Measurements from ENCODE around the gene LRBA. TPM values are rescaled to one million over a fixed set of nuclear protein-coding genes. Genes with fewer than 3 reads are reported as not detected.

The LRBA gene
- total and polyA plus RNA-seq, 4 donors, result 8.2 to 69.8 (median 32.8) TPM

GRCh38 chr4:151055539-151055938 lies 40.5 kb upstream of the LRBA start:
- DNase-seq (ENCODE audit: low spot score), result no peak
- 31% methylated on average over 1 of the region's 1 CpG for WGBS
- Histone ChIP-seq H3K9ac (ENCODE audit: low read depth in 1 of 2, low read length in 2 of 2) (no peak overlapping the region), H3K27me3 (ENCODE audit: control insufficient read depth in 4 of 4, insufficient read depth in 4 of 4, low read length in 3 of 4) (no peaks in the 10 kb centered on the region), H3K4me1 (ENCODE audit: control insufficient read depth in 4 of 4, insufficient read depth in 4 of 4, low read length in 3 of 4) (no peaks in the 10 kb centered on the region), H3K36me3 (ENCODE audit: control insufficient read depth in 4 of 4, insufficient read depth in 3 of 4, low read depth in 1 of 4, low read length in 3 of 4) (no peaks in the 10 kb centered on the region), H3K9me3 (ENCODE audit: control insufficient read depth in 4 of 4, low read length in 3 of 4) (no peaks in the 10 kb centered on the region), H3K27ac (ENCODE audit: low read depth in 1 of 2, low read length in 2 of 2) (no peak overlapping the region), H3K4me3 (ENCODE audit: low read depth in 1 of 3, low read length in 3 of 3) (no peak overlapping the region)
- no peak for TF ChIP-seq FOXA2 (IDR thresholded peaks at IDR 0.05)
- TF ChIP-seq EGR1 (IDR thresholded peaks at IDR 0.05; ENCODE audit: low read depth in 2 of 2), result no peak
- no peak for TF ChIP-seq NR2F2 (IDR thresholded peaks at IDR 0.05)
- TF ChIP-seq REST (IDR thresholded peaks at IDR 0.05), result no peak
- no peak for TF ChIP-seq RXRA (IDR thresholded peaks at IDR 0.05)
- TF ChIP-seq YY1 (IDR thresholded peaks at IDR 0.05), result no peak
- no peak for TF ChIP-seq JUND (IDR thresholded peaks at IDR 0.05)
- TF ChIP-seq TAF1 (conservative IDR thresholded peaks at IDR 0.05), result no peak
- no peak for TF ChIP-seq GABPA (IDR thresholded peaks at IDR 0.05 in 1 of 2, conservative IDR thresholded peaks at IDR 0.05 in 1 of 2)
- no peak for TF ChIP-seq SP1 (IDR thresholded peaks at IDR 0.05)

DNA sequence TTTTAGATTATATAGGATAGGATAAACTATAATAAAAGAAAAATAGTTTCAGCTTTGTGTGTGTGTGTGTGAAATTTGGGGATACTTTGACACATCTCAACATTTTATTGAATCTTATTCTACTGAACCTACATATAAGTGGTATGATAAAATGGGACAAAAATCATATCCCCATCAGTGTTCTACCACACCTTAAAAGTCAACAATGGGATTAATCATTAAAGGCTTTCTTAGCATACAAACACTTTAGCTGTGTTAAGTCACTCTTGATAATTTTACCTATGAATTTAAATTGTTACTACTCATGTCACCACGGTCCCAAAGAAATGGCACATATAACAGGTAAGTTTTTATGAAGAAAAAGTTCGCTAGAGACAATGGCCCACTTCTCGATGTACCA lies 37.7 kb upstream of the LRBA start:
- no peak overlapping the region for H3K27ac ChIP-seq (ENCODE audit: low read depth in 1 of 2, low read length in 2 of 2)
- H3K4me1 ChIP-seq (ENCODE audit: control insufficient read depth in 4 of 4, insufficient read depth in 4 of 4, low read length in 3 of 4), result no peaks in the 10 kb centered on the region
- no peaks in the 10 kb centered on the region for H3K9me3 ChIP-seq (ENCODE audit: control insufficient read depth in 4 of 4, low read length in 3 of 4)
- H3K9ac ChIP-seq (ENCODE audit: low read depth in 1 of 2, low read length in 2 of 2), result no peak overlapping the region
- no peak for DNase-seq (ENCODE audit: low spot score)
- H3K27me3 ChIP-seq (ENCODE audit: control insufficient read depth in 4 of 4, insufficient read depth in 4 of 4, low read length in 3 of 4), result no peaks in the 10 kb centered on the region
- H3K4me3 ChIP-seq (ENCODE audit: low read depth in 1 of 3, low read length in 3 of 3), result no peak overlapping the region
- no peak for TF ChIP-seq JUND (IDR thresholded peaks at IDR 0.05)
- TF ChIP-seq EGR1 (IDR thresholded peaks at IDR 0.05; ENCODE audit: low read depth in 2 of 2), result no peak
- no peak for TF ChIP-seq RAD21 (IDR thresholded peaks at IDR 0.05)
- TF ChIP-seq YY1 (IDR thresholded peaks at IDR 0.05), result no peak
- TF ChIP-seq RXRA (IDR thresholded peaks at IDR 0.05), result no peak
- TF ChIP-seq, protein P1, sequence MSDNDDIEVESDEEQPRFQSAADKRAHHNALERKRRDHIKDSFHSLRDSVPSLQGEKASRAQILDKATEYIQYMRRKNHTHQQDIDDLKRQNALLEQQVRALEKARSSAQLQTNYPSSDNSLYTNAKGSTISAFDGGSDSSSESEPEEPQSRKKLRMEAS (IDR thresholded peaks at IDR 0.05), result no peak
- no peak for TF ChIP-seq FOXA2 (IDR thresholded peaks at IDR 0.05)
- H3K36me3 ChIP-seq (ENCODE audit: control insufficient read depth in 4 of 4, insufficient read depth in 3 of 4, low read depth in 1 of 4, low read length in 3 of 4), result no peaks in the 10 kb centered on the region
- WGBS, result 90% methylated on average over 3 of the region's 3 CpGs

DNA sequence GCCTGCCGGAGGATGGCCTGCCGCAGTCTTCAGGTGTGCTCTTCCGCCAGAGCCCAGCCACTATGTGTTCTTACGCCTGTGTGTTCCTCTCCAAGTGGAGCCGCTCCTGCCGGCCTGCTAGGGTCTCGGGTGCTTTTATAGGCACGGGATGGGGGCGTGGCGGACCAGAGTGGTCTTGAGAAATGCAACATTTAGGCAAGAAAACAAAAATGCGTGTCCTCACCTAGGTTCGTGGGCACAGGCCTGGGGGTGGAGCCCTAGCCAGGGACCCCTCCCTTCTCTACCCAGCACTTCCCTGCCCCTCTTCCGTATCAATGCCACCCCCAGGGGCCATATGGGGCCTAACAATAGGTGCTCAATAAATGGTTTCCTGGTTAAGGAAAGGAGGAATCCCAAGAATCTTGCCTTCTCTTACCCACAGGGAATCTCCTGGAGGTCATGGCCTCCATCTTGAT lies 34.4 kb upstream of the LRBA start:
- H3K9ac ChIP-seq (ENCODE audit: low read depth in 1 of 2, low read length in 2 of 2), result no peak overlapping the region
- no peak overlapping the region for H3K4me3 ChIP-seq (ENCODE audit: low read depth in 1 of 3, low read length in 3 of 3)
- no peaks in the 10 kb centered on the region for H3K9me3 ChIP-seq (ENCODE audit: control insufficient read depth in 4 of 4, low read length in 3 of 4)
- 95% methylated on average over 13 of the region's 13 CpGs for WGBS
- DNase-seq (ENCODE audit: low spot score), result no peak
- no peak for TF ChIP-seq RAD21 (IDR thresholded peaks at IDR 0.05)
- TF ChIP-seq SP1 (IDR thresholded peaks at IDR 0.05), result no peak
- no peak for TF ChIP-seq REST (IDR thresholded peaks at IDR 0.05)
- no peak for TF ChIP-seq HNF4G (IDR thresholded peaks at IDR 0.05)
- no peak for TF ChIP-seq CTCF (IDR thresholded peaks at IDR 0.05; ENCODE audit: low read depth, low read length, missing input control)
- TF ChIP-seq ATF3 (IDR thresholded peaks at IDR 0.05), result no peak
- no peak for TF ChIP-seq HNF4A (conservative IDR thresholded peaks at IDR 0.05)
- no peak overlapping the region for H3K27ac ChIP-seq (ENCODE audit: low read depth in 1 of 2, low read length in 2 of 2)
- H3K4me1 ChIP-seq (ENCODE audit: control insufficient read depth in 4 of 4, insufficient read depth in 4 of 4, low read length in 3 of 4), result no peaks in the 10 kb centered on the region
- no peaks in the 10 kb centered on the region for H3K36me3 ChIP-seq (ENCODE audit: control insufficient read depth in 4 of 4, insufficient read depth in 3 of 4, low read depth in 1 of 4, low read length in 3 of 4)
- H3K27me3 ChIP-seq (ENCODE audit: control insufficient read depth in 4 of 4, insufficient read depth in 4 of 4, low read length in 3 of 4), result no peaks in the 10 kb centered on the region

Data from liver (tissue), 9 donors.